ENCODE measurements around the gene NOTCH4. TPM values are rescaled to one million over a fixed set of nuclear protein-coding genes. Genes with fewer than 3 reads are reported as not detected.

Gene NOTCH4
- total RNA-seq, 1 donor from 2014 or later, result 0.26 TPM

- H3K36me3 ChIP-seq (ENCODE audit: control insufficient read depth, insufficient read depth, low read length), result peaks cover 5% of the 10 kb centered on the region
- no peak for DNase-seq (ENCODE audit: low read depth)
- no peak for FAIRE-seq
- TF ChIP-seq CTCF (IDR thresholded peaks at IDR 0.05; ENCODE audit: insufficient read depth, low read length, severe bottlenecking), result no peak
- H3K4me3 ChIP-seq (ENCODE audit: low read depth, low read length), result no peak overlapping the region
- H3K27me3 ChIP-seq (ENCODE audit: control insufficient read depth, insufficient read depth, low read length), result no peaks in the 10 kb centered on the region
Measured at GRCh38 chr6:32163559-32164258, 60.2 kb downstream of the NOTCH4 start.

- Histone ChIP-seq H3K27me3 (ENCODE audit: control insufficient read depth, insufficient read depth, low read length) (no peaks in the 10 kb centered on the region), H3K36me3 (ENCODE audit: control insufficient read depth, insufficient read depth, low read length) (peaks cover 9% of the 10 kb centered on the region), H3K4me3 (ENCODE audit: low read depth, low read length) (no peak overlapping the region)
- TF ChIP-seq CTCF (IDR thresholded peaks at IDR 0.05; ENCODE audit: insufficient read depth, low read length, severe bottlenecking), result no peak
- DNase-seq (ENCODE audit: low read depth) (no peak), FAIRE-seq (no peak)
Measured at GRCh38 chr6:32158052-32158451, 65.8 kb downstream of the NOTCH4 start.

GRCh38 chr6:32156891-32157290 is 67.0 kb downstream of the NOTCH4 start:
- no peaks in the 10 kb centered on the region for H3K27me3 ChIP-seq (ENCODE audit: control insufficient read depth, insufficient read depth, low read length)
- H3K36me3 ChIP-seq (ENCODE audit: control insufficient read depth, insufficient read depth, low read length), result peaks cover 7% of the 10 kb centered on the region
- no peak for TF ChIP-seq CTCF (IDR thresholded peaks at IDR 0.05; ENCODE audit: insufficient read depth, low read length, severe bottlenecking)
- H3K4me3 ChIP-seq (ENCODE audit: low read depth, low read length), result no peak overlapping the region
- FAIRE-seq, result no peak
- no peak for DNase-seq (ENCODE audit: low read depth)

- peaks cover 7% of the 10 kb centered on the region for H3K36me3 ChIP-seq (ENCODE audit: control insufficient read depth, insufficient read depth, low read length)
- DNase-seq (ENCODE audit: low read depth), result peak; percentile 57
- H3K27me3 ChIP-seq (ENCODE audit: control insufficient read depth, insufficient read depth, low read length), result no peaks in the 10 kb centered on the region
- no peak for FAIRE-seq
- TF ChIP-seq CTCF (IDR thresholded peaks at IDR 0.05; ENCODE audit: insufficient read depth, low read length, severe bottlenecking), result peak; percentile 71
- peak overlapping the region; percentile 91 for H3K4me3 ChIP-seq (ENCODE audit: low read depth, low read length)
Measured at GRCh38 chr6:32154514-32155161, 69.2 kb downstream of the NOTCH4 start.

GRCh38 chr6:32153564-32154513 is 70.0 kb downstream of the NOTCH4 start, which contains the start of gene PPT2:
PPT2 (plus strand) TSS chr6:32154141; CDS start chr6:32154595, 454 bp downstream.
- Histone ChIP-seq H3K4me3 (ENCODE audit: low read depth, low read length) (peak within 1 kb of the TSS; percentile 91), H3K27me3 (ENCODE audit: control insufficient read depth, insufficient read depth, low read length) (no peaks in the 10 kb centered on the region), H3K36me3 (ENCODE audit: control insufficient read depth, insufficient read depth, low read length) (peaks cover 7% of the 10 kb centered on the region)
- FAIRE-seq (no peak), DNase-seq (ENCODE audit: low read depth) (peak; percentile 75)
- TF ChIP-seq CTCF (IDR thresholded peaks at IDR 0.05; ENCODE audit: insufficient read depth, low read length, severe bottlenecking), result peak; percentile 39

Data from bronchial epithelial cell (primary cell).